T47D (cell line): ENCODE data around the gene PNPLA5.

Source experiments
- DNase-seq, 2 experiments: peaks; one replicate each; pipeline versions ENCODE4 v3.0.0 to v3.0.0-alpha.2; 2011 to 2012; ENCODE audit warnings: low read depth in 1 of 2, low spot score in 1 of 2
- JUND ChIP-seq: IDR thresholded peaks from 2 replicates; pipeline ENCODE4 v1.6.1; 2012; ENCODE audit warnings: low read depth
- in situ Hi-C: cut with HindIII; loops from 2 replicates; pipeline ENCODE4 v1.10.0; 2016; ENCODE audit warnings: low sequenced_read_pairs, low pct_unique_long_range_greater_than_20kb

PNPLA5 gene

DNA sequence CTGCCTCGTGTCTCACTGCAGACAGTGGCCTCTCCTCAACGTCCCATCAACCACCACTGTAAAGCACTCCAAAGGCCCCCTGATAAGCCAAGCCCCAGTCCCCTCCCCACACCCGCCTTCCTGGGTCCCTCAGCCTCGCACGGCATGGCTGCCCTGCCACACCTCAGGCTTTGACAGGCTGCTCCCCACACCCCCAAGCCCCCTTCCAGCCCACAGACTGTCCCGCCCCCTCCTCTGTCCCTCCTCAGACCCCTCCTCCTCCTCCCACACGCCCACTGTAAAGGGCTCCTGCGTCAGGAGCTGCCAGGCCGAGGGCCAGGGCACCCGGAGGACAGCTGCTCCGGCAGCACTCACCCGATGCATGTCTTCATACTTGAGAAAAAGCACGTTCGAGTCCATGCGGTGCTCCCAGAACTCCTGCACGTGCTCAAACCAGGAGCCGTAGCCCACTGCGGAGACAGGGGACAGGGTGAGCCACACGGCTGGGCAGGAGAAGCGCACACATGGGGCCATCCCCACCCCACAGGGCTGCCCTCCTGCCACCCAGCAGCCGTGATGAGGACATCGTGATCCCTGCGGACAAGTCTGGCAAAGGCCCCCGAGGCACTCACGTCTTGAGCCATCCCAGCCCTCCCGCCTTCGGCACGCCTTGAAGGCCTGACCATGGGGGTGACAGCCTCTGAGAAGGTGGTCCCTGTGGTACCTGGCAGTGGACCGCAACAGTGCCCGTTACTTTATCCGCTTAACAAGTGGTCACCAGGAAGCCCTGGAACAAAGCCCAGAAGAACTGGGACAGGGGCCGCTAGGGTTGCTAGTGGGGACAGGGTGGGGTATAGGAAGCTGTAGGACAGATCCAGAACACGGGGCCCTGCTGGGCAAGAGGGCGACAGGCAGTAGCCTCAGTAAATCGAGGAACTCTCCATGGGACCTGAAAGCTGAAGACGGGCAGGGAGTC lies 58.2 kb downstream of the PNPLA5 start:
- in situ Hi-C loops: no loop called here
- no peak for DNase-seq
- TF ChIP-seq JUND: no peak

- TF ChIP-seq JUND: no peak
- in situ Hi-C loops: no loop called here
- no peak for DNase-seq
Measured at GRCh38 chr22:43832393-43833265, 59.2 kb downstream of the PNPLA5 start.

- in situ Hi-C loops: no loop called here
- DNase-seq: no peak
- no peak for TF ChIP-seq JUND
Measured at GRCh38 chr22:43831561-43832392, 60.0 kb downstream of the PNPLA5 start.

- no peak for TF ChIP-seq JUND
- DNase-seq: peak in 1 of 2 experiments; percentile 18
- in situ Hi-C loops: no loop called here
Measured at GRCh38 chr22:43830931-43831560, 60.8 kb downstream of the PNPLA5 start.

DNA sequence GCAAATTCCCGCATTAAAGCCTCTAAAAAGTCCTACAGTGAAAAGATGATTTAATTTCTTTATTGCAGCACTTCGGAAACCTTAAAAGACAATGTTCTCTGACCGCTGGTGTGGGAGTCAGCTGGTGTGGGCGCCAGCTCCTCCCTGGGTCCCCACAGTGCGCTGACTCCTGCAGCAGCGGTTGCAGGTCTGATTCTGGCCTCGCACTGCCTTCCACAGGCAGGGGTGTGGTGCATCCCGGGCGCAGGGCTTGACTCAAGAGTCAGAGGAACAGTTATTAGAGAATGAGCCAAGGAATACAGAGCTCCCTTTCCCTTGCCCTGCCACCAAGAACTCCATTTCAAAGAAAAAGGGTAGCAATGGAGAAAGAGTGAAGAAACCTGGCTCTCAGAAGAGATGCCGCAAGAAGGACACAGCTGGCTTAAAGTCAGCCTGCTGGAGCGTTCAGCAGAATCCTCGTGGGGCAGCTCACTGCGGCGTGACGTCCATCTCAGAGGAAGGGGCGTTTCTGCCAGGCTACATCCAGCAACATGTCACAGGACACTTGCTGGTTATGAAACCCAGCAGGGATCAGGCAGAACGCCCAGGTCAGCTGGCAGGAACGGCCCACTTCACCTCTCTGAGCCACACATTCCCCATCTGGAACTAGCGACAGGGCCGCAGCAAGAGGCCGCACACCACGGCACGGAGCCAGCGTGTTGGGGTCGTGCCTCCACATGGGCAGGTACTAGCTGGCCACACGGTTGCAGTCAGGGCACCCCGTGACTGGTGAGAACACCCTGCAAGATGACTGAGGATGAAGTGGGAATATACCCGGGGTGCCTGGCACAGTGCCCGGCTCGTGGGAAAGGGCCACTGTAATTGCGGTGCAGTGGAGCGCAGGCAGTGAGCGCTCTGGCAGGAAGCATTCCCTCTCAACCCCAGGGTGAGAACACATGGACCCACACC lies 61.6 kb downstream of the PNPLA5 start:
- TF ChIP-seq JUND: no peak
- in situ Hi-C loops: no loop called here
- no peak for DNase-seq
